ENCODE results near the gene RAD21L1.

DNA sequence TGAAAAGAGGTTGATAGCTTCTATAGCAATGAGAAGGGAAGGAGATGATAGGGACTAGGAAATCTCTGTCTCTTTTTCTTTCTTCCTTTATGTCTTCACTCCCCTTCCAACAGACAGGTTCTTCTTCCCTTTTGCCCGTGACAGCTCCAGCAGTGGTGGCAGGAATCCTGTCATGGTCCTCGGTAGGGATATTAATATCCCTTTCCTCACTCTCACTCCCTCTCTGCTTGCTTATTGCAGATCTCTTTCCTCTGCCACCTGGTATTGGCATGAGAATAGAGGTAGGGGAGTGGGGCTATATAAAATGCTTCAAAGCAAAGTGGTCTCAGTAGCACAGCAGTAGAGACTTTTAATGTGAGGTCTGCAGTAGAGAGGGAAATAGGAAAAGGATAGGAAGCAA, 19.7 kb downstream of the RAD21L1 start:
- no peak for TF ChIP-seq YY1 (IDR thresholded peaks at IDR 0.05; ENCODE audit: insufficient read depth, insufficient read length)
- no peak for TF ChIP-seq SUZ12 (IDR thresholded peaks at IDR 0.05; ENCODE audit: extremely low read depth, insufficient read depth, insufficient read length)
- no peak for TF ChIP-seq ZNF274 (IDR thresholded peaks at IDR 0.05; ENCODE audit: low read depth, low read length)

All from NT2/D1 (cell line).